Testis (tissue), 3 donors: ENCODE data around the gene GMEB2. TPM values are rescaled to one million over a fixed set of nuclear protein-coding genes. Genes with fewer than 3 reads are reported as not detected.
"Not testable (repeated sequence)": the region's sequence is repeated elsewhere in the genome, so short reads cannot be mapped to it uniquely, and the experiment has no call there.

Source experiments
- DNase-seq: peaks from one replicate; pipeline ENCODE4 v3.0.0-alpha.2; 2019
- H3K27ac ChIP-seq, 2 donors: fragments of 200-600 bp; sonication (generic); one replicate each; pipeline ENCODE4 v1.5.1; 2019
- H3K27me3 ChIP-seq: fragments of 200-600 bp; sonication (generic); one replicate; pipeline ENCODE4 v1.5.1; 2019
- H3K36me3 ChIP-seq: fragments of 200-600 bp; sonication (generic); one replicate; pipeline ENCODE4 v1.5.1; 2017; ENCODE audit warnings: low read depth; ENCODE audit errors: missing control alignments
- H3K4me1 ChIP-seq: fragments of 200-600 bp; sonication (generic); one replicate; pipeline ENCODE4 v1.5.1; 2019
- H3K4me3 ChIP-seq, 2 donors: fragments of 200-600 bp; sonication (generic); one replicate each; pipeline ENCODE4 v1.5.1; 2017 to 2019
- H3K9me3 ChIP-seq: fragments of 200-600 bp; sonication (generic); one replicate; pipeline ENCODE4 v1.5.1; 2017
- CTCF ChIP-seq, 3 experiments: fragments of 450-650 bp in 2 of 3; fragments of 200-600 bp in 1 of 3; sonication (generic) in 1 of 3; IDR thresholded peaks; one replicate each; pipeline ENCODE4 v1.5.1; 2016 to 2019; ENCODE audit warnings: antibody characterized with exemption in 3 of 3, mild to moderate bottlenecking in 2 of 3, moderate library complexity in 1 of 3
- POLR2A ChIP-seq: fragments of 450-650 bp; IDR thresholded peaks from one replicate; pipeline ENCODE4 v1.6.1; 2017; ENCODE audit warnings: antibody characterized with exemption, mild to moderate bottlenecking, moderate library complexity
- WGBS, 2 donors: methylation state at CpG; one replicate each; pipeline ENCODE4 v1.1.5; 2018; 5-methylcytosine and 5-hydroxymethylcytosine counted together
- intact Hi-C: fragments of 100-400 bp; cut with DNase I; formaldehyde crosslinking; loops from one replicate; pipeline ENCODE4 v1.15.1; 2023; ENCODE audit warnings: low total_unique reads
- polyA plus RNA-seq: library from polyadenylated mRNA; stranded (reverse); fragments of 350-450 nt; fragmentation: Illumina TruSeq; extraction: RNeasy Lipid Tissue Mini Kit (QIAGEN cat#74804); gene quantifications from one replicate; pipeline ENCODE4 v1.2.3, GENCODE V29; 2014; ENCODE audit warnings: low read depth, low replicate concordance; ENCODE audit not compliant: insufficient read depth
- total RNA-seq, 2 donors: library from RNA; depleted of rRNA; stranded (reverse); fragments of >200 nt; gene quantifications; one replicate each; pipeline ENCODE4 v1.2.3, GENCODE V29; 2016

Gene GMEB2
- total and polyA plus RNA-seq, 3 donors from 2014 or later, result 20.3 to 33.1 (median 31.0) TPM

- 74 to 76% methylated on average over 16 to 18 of the region's 18 CpGs for WGBS, 2 donors
- H3K4me3 ChIP-seq, H3K27me3 ChIP-seq, H3K9me3 ChIP-seq, intact Hi-C loops, H3K4me1 ChIP-seq, H3K36me3 ChIP-seq, H3K27ac ChIP-seq: not testable (repeated sequence)
- peak; percentile 52 for DNase-seq
- TF ChIP-seq CTCF (IDR thresholded peaks at IDR 0.05), result peak in 2 of 3 experiments; percentile 33 to 43
Observed at GRCh38 chr20:63613863-63614594, 12.9 kb downstream of the GMEB2 start.

GRCh38 chr20:63612276-63612931 lies 14.5 kb downstream of the GMEB2 start:
- Histone ChIP-seq H3K9me3 (no peaks in the 10 kb centered on the region), H3K27ac (no peak overlapping the region), H3K4me3 (no peak overlapping the region), H3K27me3 (no peaks in the 10 kb centered on the region), H3K4me1 (no peaks in the 10 kb centered on the region), H3K36me3 (no peaks in the 10 kb centered on the region)
- TF ChIP-seq CTCF (IDR thresholded peaks at IDR 0.05) (no peak), POLR2A (no peak)
- intact Hi-C loops, result no loop called here
- DNase-seq, result no peak
- WGBS, 2 donors, result 80 to 81% methylated on average over 20 of the region's 20 CpGs

- TF ChIP-seq POLR2A (no peak), CTCF (IDR thresholded peaks at IDR 0.05) (no peak)
- Histone ChIP-seq H3K36me3 (no peaks in the 10 kb centered on the region), H3K27ac (no peak overlapping the region), H3K4me3 (no peak overlapping the region), H3K9me3 (no peaks in the 10 kb centered on the region), H3K27me3 (no peaks in the 10 kb centered on the region), H3K4me1 (no peaks in the 10 kb centered on the region)
- intact Hi-C loops, result no loop called here
- no peak for DNase-seq
- WGBS, 2 donors, result 84 to 87% methylated on average over 10 of the region's 10 CpGs
Observed at GRCh38 chr20:63611646-63612045, 15.3 kb downstream of the GMEB2 start.

- DNase-seq, result no peak
- WGBS, 2 donors, result 91 to 95% methylated on average over 17 of the region's 17 CpGs
- H3K4me1 ChIP-seq, result no peaks in the 10 kb centered on the region
- TF ChIP-seq CTCF (IDR thresholded peaks at IDR 0.05) (no peak), POLR2A (no peak)
- H3K4me3 ChIP-seq, result no peak overlapping the region
- intact Hi-C loops, result no loop called here
- H3K36me3 ChIP-seq, result no peaks in the 10 kb centered on the region
- no peak overlapping the region for H3K27ac ChIP-seq
- H3K27me3 ChIP-seq, result no peaks in the 10 kb centered on the region
- no peaks in the 10 kb centered on the region for H3K9me3 ChIP-seq
Observed at GRCh38 chr20:63610581-63611435, 16.1 kb downstream of the GMEB2 start.
